Fibroblast of mammary gland (primary cell): ENCODE measurements around the gene AFF4.
"Not testable (repeated sequence)": the region's sequence is repeated elsewhere in the genome, so short reads cannot be mapped to it uniquely, and the experiment has no call there.

Experiments
- DNase-seq: peaks from one replicate; pipeline ENCODE4 v3.0.0-alpha.2; 2010; ENCODE audit warnings: low read depth
- H3K4me3 ChIP-seq: 2 replicates; pipeline ENCODE4 v1.5.1; 2011; ENCODE audit warnings: low read depth, mild to moderate bottlenecking, low read length, moderate library complexity; ENCODE audit not compliant: control insufficient read depth
- CTCF ChIP-seq: conservative IDR thresholded peaks from 2 replicates; pipeline ENCODE4 v1.5.1; 2011; ENCODE audit warnings: low read depth, low read length, inconsistent platforms; ENCODE audit not compliant: control insufficient read depth, insufficient read depth

AFF4 gene

GRCh38 chr5:132949136-132949535 is 14.3 kb downstream of the AFF4 start:
- no peak for DNase-seq
- H3K4me3 ChIP-seq, result no peak overlapping the region
- TF ChIP-seq CTCF, result no peak

GRCh38 chr5:132947671-132948070 is 15.8 kb downstream of the AFF4 start:
- H3K4me3 ChIP-seq, result no peak overlapping the region
- no peak for TF ChIP-seq CTCF
- DNase-seq, result peak; percentile 38

DNA sequence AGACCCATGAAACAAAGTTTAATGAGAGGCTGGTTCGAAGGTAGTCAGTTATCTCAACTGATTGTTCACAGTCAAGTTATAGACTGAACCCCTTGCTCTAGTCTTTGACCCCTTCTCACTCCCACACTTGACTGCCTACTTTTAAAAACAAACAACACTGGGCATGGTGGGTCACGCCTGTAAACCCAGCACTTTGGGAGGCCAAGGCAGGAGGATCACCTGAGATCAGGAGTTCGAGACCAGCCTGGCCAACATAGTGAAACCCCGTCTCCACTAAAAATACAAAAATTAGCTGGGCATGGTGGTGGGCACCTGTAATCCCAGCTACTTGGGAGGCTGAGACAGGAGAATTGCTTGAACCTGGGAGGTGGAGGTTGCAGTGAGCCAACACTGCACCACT is 18.1 kb downstream of the AFF4 start:
- H3K4me3 ChIP-seq, DNase-seq: not testable (repeated sequence)

GRCh38 chr5:132943362-132944022 is 19.9 kb downstream of the AFF4 start:
- TF ChIP-seq CTCF, result no peak
- no peak for DNase-seq
- no peak overlapping the region for H3K4me3 ChIP-seq

GRCh38 chr5:132941331-132941730 is 22.1 kb downstream of the AFF4 start:
- no peak overlapping the region for H3K4me3 ChIP-seq
- TF ChIP-seq CTCF, result no peak
- DNase-seq, result no peak

DNA sequence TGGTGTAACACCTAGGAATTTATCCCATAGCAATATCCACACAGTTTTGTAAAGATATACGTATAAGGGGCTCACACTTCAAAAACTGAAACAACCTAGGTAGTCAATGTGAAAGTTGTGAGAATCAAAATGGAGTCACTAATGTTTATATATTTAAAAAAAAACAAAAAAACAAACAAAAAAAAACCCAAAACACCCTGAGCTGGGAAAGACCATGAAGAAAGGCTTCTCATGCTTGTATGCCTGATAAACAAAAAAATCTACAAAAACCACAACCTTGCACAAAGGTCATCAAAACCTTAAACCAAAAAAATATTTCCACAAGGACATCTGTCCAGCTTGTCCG is 35.4 kb downstream of the AFF4 start:
- no peak for DNase-seq
- H3K4me3 ChIP-seq, result no peak overlapping the region
- TF ChIP-seq CTCF, result no peak

DNA sequence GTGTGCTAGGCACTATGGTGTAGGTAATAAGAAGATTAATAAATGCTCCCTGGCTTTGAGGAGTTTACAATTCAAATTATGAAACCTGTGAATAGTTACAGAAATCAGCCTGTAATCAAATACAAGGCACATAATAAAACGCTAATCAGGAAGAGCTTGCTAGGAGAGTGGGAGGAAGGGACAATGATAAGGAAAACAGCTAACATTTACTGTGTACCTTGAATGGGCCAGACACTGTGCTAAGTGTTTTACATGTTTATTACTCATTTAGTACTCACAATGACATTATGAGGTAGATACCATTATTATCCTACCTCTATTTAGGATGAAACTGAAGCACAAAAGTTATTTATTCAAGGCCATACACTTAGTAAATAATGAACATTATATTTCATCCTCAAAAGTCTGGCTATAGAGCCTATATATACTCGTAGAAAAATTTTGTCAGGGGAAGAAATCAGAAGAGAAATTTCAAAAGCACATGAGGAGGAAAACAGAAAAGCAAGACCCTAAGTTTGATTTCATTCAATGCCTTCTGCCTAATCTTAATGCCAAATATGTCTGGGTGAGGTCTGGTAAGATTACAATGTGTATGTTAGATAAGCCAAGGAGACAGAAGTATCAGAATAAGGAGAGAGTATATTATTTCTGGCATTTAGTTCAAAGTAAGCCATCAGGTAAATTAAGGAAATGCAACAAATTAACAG is 35.9 kb downstream of the AFF4 start:
- no peak for DNase-seq
- no peak for TF ChIP-seq CTCF
- H3K4me3 ChIP-seq, result no peak overlapping the region
